Epithelial cell of prostate (primary cell): ENCODE results near the gene TMEM62.

Source experiments
- DNase-seq: peaks from one replicate; pipeline ENCODE4 v3.0.0-alpha.2; 2011; ENCODE audit warnings: low read depth, low spot score
- H3K27ac ChIP-seq: fragments of 450-650 bp; 2 replicates; pipeline ENCODE4 v1.5.1; 2017; ENCODE audit warnings: mild to moderate bottlenecking

Gene TMEM62

DNA sequence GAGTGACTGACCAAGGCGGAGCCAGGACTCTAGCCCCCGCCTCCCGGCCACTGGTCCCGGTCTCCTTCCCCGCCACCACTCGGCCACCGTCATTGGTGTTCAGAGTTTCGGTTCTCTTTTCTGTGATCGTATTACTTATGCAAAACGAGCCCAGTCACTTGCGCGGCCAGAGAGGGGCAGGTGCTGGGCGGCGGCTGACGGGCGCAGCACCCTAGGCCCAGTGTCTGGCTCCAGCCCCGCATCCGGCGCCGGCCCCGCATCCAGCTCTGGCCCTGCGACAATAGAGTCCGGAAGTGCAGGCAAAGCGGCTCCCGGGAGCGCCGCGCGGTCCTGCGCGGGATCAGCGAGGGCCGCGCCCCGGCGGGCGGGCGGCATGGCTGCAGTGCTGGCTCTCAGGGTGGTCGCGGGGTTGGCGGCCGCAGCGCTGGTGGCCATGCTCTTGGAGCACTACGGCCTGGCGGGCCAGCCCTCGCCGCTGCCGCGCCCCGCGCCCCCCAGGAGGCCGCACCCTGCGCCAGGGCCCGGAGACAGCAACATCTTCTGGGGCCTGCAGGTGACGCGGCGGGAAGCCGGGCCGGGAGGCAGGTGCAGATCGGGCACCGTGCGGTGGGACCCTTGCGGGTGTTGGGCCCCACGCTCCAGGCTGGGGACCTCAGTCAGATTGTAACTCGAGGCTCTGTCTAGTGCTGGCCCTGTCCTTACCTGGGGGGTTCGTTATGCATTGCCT, at the start of gene TMEM62:
Gene TMEM62, plus strand, starts transcription at position 157 of the 727 bp plus-strand sequence. Its CDS starts 217 bp downstream, at position 374.
- no peak for DNase-seq
- H3K27ac ChIP-seq = peak within 1 kb of the TSS; percentile 64

DNA sequence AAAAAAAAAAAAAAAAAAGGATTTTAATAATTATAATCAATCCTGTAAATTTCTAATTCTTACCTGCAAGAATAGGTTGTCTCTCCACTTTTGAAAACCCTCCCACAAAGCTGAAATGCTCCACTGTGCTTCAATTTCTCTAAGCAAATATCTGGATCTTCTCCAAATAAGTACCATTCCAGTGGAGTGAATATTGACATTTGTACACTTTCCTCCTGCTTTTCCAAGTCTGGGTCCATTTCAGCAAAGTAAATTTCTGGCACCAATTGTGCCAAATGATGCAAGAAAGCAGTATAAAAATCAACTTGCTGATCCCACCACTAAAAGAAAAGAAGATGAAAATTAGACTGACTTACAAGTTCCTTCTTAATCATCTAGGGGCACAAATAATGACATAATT, 47.5 kb upstream of the TMEM62 start:
- no peak for DNase-seq
- no peak overlapping the region for H3K27ac ChIP-seq

- no peak for DNase-seq
- no peak overlapping the region for H3K27ac ChIP-seq
Observed at GRCh38 chr15:43086551-43086950, 46.8 kb upstream of the TMEM62 start.

- no peak overlapping the region for H3K27ac ChIP-seq
- DNase-seq = no peak
Observed at GRCh38 chr15:43091859-43092258, 41.5 kb upstream of the TMEM62 start.

GRCh38 chr15:43093026-43093425, 40.4 kb upstream of the TMEM62 start:
- DNase-seq = no peak
- H3K27ac ChIP-seq = no peak overlapping the region

- no peak for DNase-seq
- no peak overlapping the region for H3K27ac ChIP-seq
Observed at GRCh38 chr15:43094416-43095030, 38.9 kb upstream of the TMEM62 start.

DNA sequence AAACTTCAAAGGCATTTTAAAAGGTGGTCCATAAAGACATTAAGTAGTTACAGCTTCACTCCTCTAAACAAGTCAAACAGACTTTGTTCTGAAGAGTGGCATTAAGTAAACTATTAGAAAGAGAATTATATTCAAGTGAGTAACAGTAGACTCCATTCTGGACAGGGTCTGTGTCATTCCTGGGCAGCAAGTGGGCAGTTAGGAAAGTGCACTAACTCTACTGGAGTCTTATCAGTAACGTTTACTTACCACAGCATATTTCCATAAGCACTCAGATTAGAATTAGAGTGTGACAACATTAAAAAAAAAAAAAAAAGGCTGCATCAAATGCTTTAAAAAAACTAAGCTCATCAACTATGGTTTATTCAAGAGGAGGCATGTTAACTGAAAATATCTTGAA, 38.1 kb upstream of the TMEM62 start:
- no peak for DNase-seq
- no peak overlapping the region for H3K27ac ChIP-seq

DNA sequence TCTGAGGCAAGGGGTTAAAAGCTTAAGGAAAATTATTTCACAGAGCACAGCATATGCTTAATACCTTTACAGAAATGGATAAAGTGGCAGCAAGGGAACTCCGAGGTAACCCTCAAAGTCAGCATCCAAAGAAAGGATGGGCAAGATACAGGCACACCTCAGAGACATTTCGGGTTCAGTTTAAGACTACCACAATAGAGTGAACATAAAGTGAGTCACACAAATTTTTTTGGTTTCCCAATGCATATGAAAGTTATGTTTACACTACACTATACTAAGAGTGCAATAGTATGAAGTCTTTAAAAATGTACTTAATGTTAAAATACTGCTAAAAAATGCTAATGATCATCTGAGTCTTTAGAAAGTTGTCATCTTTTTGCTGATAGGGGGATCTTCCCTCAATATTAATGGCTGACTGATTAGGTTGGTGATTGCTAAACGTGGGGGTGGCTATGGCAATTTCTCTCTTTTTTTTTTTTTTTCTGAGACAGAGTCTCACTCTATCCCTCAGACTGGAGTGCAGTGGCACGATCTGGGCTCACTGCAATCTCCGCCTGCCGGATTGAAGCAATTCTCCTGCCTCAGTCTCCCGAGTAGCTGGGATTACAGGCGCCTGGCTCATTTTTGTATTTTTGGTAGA, 37.6 kb upstream of the TMEM62 start:
- peak overlapping the region; percentile 18 for H3K27ac ChIP-seq
- DNase-seq = no peak

GRCh38 chr15:43096411-43096810, 37.0 kb upstream of the TMEM62 start:
- DNase-seq = no peak
- H3K27ac ChIP-seq = peak overlapping the region; percentile 18

DNA sequence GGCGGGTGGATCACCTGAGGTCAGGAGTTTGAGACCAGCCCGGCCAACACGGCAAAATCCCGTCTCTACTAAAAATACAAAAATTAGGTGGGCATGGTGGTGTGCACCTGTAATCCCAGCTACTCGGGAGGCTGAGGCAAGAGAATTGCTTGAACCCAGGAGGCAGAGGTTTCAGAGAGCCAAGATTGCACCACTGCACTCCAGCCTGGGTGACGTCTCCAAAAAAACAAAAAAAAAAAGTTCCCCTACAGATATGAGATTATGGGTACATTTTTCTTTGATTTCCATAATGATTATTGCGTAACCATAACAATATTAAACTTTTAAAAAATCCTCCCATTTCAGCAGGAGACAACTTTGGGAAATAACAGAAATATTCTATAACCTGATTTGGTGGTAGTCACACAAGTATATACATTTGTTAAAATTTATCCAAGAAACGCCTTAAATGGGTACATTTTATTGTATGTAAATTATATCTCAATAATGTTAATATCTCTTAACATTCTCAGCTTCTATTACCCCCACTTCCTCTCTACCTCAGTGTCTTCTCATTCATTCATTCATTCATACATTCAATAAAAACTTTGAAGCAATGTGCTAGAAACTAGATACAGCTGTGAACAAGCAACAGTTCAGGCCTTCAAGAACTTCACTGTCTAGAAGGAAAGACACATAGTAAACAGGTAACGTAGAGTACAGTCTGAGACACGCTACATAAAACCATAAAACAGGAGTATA, 34.1 kb upstream of the TMEM62 start:
- no peak overlapping the region for H3K27ac ChIP-seq
- DNase-seq = no peak

DNA sequence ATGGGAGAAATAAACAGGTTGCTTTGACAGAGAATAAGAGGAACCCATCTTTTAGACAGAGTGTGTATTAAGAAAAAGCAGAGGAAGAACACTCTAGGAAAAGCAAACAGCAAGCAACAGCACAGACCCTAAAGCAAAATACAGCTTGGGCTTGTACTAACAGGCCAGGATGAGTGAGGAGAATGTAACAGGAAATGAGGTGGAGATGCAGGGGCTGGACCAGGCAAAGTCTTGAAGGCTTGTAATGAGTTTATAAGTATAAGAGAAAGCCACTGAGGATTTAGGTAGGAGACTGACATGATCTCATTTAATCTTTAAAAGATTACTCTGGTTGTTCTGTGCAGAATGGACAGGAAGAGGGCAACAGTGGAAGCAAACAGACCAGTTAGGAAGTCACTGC, 32.4 kb upstream of the TMEM62 start:
- peak overlapping the region; percentile 93 for H3K27ac ChIP-seq
- peak; percentile 51 for DNase-seq

DNA sequence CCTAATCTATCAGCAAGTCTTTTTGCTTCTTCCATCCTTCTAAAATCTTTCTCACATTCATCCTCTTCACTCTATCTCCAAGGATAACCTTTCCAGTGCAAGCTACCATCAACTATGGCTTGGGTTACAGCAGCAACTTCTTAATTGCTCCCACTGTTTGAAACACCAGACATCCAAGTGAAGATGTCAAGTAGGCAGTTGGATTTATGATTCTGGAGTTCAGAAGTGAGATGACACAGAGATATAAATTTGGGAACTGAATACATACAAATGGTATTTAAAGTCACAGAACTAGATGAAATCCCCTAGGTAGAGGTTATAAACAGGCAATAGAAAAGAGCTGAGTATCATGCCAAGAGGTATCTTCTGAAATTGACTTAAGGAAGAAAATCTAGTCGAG, 31.2 kb upstream of the TMEM62 start:
- H3K27ac ChIP-seq = peak overlapping the region; percentile 93
- DNase-seq = no peak

DNA sequence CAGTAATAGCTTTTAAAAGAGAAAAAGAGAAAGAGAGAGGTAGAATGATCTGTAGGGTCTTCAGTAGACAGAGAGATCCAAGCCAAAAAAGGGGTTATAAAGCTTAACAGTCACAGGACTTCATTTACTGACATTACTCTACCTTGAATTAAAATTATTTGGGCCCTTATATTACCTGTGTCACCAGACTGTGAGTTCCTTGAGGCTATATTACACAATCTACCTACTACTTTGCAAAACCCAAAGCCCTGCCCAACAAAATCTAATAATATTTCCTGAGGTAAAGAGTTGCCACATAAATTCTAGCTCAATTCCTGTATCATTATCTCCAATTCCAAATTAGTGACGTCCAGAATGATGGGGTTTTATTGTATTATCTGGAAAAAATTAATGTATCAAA, 29.5 kb upstream of the TMEM62 start:
- H3K27ac ChIP-seq = peak overlapping the region; percentile 79

GRCh38 chr15:43104426-43104825, 29.0 kb upstream of the TMEM62 start:
- no peak for DNase-seq
- H3K27ac ChIP-seq = peak overlapping the region; percentile 79

More for the DNA sequence above, 29.5 kb upstream of the TMEM62 start:
- no peak for DNase-seq

DNA sequence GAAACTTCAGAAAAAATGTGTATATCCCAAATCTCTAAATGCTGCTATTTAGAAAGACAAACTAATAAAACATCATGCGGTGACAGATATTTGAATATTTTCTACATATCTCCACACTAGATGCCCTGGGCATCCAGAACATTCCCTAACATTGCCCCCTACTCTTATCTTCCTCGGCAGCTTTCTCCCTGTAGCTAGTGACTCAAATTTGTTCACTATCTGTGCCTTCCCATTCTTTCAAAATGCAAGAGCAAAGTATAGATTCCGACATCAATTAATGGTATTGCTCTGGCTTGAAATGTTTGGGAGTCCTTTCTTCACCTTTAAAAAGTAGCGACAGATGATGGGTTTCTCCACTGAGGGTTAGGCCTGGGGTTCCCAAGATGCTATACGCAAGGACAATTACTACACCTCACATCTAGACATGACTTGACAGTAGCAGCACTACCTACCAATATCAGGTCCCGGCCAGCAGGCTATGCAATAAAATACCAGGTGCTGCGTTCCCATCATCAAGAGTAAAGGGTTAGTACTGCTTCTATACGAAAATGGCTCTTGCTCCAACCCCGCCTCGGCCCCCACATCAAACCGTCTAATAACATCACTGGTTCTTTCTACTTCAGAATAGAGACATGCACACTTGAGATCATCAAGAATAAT, 28.2 kb upstream of the TMEM62 start:
- no peak for DNase-seq
- peak overlapping the region; percentile 79 for H3K27ac ChIP-seq

DNA sequence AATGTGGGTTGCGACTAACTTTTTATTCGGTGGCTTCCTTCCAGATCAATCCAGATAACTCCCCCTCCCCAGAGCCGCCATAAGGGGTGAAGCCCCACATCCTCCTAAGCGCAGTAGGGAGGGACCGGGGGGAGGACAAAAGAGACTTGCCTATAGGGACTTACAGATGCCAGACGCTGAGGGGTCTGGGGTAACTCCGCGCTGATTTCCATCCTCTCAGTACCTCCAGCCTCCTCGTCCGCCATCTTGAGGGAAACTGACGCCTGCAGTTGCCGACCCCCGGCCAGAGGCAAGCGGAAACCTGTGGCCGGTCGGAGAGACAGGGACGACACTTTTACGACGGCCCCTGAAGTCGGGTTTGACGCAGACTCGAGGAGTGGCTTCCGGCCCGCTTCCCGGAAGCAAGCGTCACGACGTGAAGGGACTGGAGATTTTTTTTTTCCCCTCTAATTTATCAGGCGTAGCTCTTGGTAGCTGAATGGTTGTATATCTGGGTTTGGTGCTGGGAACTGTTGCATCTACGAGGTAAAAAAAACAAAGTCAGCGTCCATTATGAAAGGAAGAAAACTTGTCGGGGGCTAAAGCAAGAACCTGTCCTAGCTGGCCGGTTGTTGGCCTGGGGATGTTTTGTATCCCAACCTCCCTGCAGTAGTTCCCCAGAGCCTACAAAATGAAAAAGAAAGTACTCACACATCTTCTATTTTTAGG, 27.5 kb upstream of the TMEM62 start, which contains the start of gene UBR1:
Gene UBR1, minus strand, starts transcription at position 261 of the 708 bp plus-strand sequence. Its CDS starts 16 bp downstream, at position 245.
- peak within 1 kb of the TSS; percentile 79 for H3K27ac ChIP-seq
- DNase-seq = no peak

GRCh38 chr15:43106486-43106829, 26.9 kb upstream of the TMEM62 start:
- peak overlapping the region; percentile 79 for H3K27ac ChIP-seq
- DNase-seq = no peak

GRCh38 chr15:43107751-43108150, 25.6 kb upstream of the TMEM62 start:
- H3K27ac ChIP-seq = no peak overlapping the region
- DNase-seq = no peak

DNA sequence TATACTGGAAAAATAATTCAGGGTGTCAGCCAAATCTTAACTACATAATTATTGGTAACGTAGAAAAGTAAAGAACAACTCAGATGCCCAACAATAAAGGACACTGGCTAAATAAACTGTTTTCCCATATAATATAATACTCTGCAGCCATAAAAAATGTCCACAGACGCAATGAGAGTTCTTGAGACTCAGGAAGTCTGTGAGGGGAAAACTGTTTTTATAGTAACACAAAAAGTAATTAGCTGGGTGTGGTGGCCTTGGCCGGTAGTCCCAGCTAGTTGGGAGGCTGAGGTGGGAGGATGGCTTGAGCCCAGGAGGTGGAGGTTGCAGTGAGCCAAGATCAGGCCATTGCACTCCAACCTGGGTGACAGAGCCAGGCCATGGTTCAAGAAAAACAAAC, 22.0 kb upstream of the TMEM62 start:
- H3K27ac ChIP-seq = no peak overlapping the region
- DNase-seq = no peak

GRCh38 chr15:43118286-43118685, 15.1 kb upstream of the TMEM62 start:
- DNase-seq = no peak

More at GRCh38 chr15:43118286-43118685, 15.1 kb upstream of the TMEM62 start:
- no peak overlapping the region for H3K27ac ChIP-seq
